ENCODE measurements around the gene XPC.

The XPC gene

GRCh38 chr3:14206548-14207177, 28.3 kb upstream of the XPC start:
- DNase-seq: no peak

- DNase-seq: no peak
Observed at GRCh38 chr3:14204515-14205284, 26.3 kb upstream of the XPC start.

- peak; percentile 35 for DNase-seq
Observed at GRCh38 chr3:14203521-14204079, 25.2 kb upstream of the XPC start.

- no peak for DNase-seq
Observed at GRCh38 chr3:14202874-14203520, 24.6 kb upstream of the XPC start.

GRCh38 chr3:14201940-14202684, 23.7 kb upstream of the XPC start:
- no peak for DNase-seq

- no peak for DNase-seq
Observed at GRCh38 chr3:14200841-14201240, 22.4 kb upstream of the XPC start.

GRCh38 chr3:14200276-14200675, 21.9 kb upstream of the XPC start:
- no peak for DNase-seq

DNA sequence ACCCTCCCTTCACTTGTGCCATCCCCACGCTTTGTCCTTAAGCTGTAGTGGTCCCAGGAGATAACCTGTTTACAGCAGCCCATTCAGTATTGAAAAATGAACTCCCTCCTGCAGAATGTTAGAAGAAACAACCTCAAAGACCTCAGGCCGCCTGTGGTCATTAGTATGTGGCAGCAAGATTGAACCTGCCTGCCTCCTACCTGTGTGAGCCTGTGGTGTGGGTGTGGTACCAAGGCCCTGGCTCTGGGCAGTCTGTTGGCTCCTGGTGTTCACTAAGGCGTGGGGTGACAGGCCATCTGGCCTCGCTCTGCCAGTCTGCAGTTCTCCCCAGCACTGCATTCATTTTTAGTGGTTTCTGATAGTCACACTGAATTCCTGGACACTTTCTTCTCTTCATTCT, 21.2 kb upstream of the XPC start:
- DNase-seq: no peak

GRCh38 chr3:14194865-14195264, 16.5 kb upstream of the XPC start:
- no peak for DNase-seq

DNA sequence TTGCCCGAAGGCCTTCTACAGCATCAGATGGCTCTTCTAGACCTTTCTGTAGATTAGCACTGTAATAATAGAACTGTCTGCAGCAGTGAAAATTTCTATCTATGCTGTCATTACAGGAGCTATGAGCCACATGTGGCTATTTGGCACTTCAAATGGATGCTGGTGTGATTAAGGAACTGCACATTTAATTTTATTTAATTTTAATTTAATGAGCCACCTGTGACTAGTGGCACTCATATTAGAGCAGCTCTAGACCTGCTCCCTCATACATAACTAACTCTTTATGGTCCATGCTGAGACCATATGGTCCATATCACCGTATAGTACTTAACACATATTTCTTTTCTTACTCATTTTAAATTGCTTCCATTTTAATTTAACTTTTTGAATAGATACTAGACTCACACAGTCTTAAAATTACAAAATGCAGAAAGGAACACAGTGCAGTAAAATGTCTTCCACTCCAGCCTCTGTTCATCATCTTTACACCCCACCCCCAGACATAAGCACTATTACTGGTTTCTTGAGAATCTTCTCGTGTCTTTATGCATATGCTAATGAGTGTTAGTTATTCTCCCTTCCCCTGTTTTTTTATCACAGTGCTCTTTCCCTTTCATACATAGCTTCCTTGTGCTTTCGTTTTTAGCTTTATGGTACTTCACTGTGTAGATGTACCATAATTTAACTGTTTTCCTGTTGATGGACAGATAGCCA, 9.8 kb upstream of the XPC start:
- DNase-seq: no peak

- DNase-seq: no peak
Observed at GRCh38 chr3:14186854-14187458, 8.6 kb upstream of the XPC start.

GRCh38 chr3:14183015-14183577, 4.7 kb upstream of the XPC start:
- no peak for DNase-seq

DNA sequence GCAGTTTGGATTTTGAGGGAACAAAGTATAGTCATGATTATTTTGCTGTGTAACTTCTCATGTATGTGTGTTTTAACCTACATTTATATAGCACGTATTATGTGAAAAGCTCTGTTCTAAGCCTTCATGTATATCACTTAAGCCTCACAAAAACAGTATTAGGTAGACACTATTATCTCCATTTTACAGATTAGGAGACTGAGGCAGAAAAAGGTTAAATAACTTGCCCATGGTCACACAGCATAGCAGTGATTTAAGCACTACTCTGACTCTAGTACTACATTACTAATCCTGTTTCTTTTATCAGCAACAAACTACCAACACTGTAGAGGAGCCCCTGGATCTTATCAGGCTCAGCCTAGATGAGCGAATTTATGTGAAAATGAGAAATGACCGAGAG, 2.9 kb upstream of the XPC start:
- DNase-seq: no peak

- DNase-seq: no peak
Observed at GRCh38 chr3:14179795-14180194, 1.4 kb upstream of the XPC start.

DNA sequence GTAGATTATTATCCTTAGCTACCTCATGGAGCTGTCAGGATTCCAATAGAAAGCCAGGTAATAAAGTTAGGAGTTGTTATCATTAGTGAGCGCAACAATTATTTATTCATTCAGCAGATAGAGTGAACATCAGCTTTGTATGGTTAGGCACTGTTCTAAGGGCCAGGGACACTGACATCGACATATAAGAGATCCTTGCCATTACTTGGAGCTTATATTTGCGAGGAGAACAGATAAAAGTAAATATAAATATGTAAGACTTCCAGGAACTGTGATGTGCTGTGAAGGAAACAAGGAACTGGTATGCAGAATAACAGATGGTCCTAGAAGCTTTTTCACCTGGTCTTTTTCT, 689 bp upstream of the XPC start:
- no peak for DNase-seq

GRCh38 chr3:14177580-14178246, 688 bp downstream of the XPC start:
- no peak for DNase-seq

DNA sequence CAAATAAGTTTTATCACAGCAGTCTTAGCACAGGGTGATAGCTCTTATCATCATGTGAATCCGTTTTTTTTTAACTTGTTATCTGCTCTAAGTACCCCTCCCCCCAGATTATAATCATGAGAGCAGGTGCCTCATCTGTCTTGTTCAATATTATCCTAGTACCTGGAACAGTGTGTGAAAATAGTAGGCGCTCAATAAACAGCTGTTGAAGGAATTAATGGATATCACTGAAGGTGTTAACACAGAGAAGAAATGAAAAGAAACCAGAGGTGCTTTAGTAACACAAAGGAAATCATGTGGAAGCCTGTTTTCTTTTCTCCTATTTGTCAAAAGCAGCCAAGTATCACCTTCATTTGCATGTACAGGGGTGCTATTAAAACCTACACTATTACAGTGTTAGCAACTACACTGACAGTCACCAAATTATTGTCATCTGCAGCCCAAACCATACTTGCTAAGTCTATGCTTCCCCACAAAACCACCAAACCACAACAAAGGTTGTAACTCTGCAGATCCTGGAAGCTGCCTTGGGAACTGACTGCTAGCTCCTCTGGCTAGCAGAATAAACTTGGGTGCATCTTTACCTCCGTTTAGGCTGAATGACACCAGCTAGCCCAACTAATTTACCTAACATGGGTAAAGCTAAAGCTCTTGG, 2.9 kb downstream of the XPC start:
- DNase-seq: no peak

GRCh38 chr3:14174483-14174882, 3.9 kb downstream of the XPC start:
- no peak for DNase-seq

DNA sequence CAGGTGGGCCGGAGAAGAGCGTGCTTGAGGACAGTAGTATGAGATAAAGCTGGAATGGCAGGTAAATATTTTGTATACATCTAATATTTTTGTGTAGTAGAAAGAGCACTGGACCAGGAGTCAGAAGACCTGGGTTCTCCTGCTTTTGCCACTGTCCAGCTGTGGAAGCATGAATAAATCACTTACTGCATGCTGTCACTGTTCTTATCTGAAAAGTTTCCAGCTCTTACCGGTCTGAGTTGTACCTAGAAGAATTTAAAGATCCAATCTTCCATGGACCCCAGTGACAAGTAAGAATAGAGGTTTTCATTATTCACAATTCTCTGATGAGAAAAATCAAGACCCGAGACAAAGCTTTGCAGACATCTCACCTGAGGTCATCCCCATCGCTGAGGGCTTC, 5.9 kb downstream of the XPC start:
- DNase-seq: no peak

- no peak for DNase-seq
Observed at GRCh38 chr3:14170531-14171159, 7.8 kb downstream of the XPC start.

Measured in DMS153 (cell line).